Activated CD8-positive, alpha-beta T cell treated with anti-CD3 and anti-CD28 coated beads for 36 hours (primary cell): ENCODE results near the gene ZSWIM5. TPM values are rescaled to one million over a fixed set of nuclear protein-coding genes. Genes with fewer than 3 reads are reported as not detected.

Experiments used
- ATAC-seq: fragments of 200-7000 bp; cut with Tn5 transposase; one replicate; pipeline ENCODE4 v1.10.0; 2021; ENCODE audit warnings: mild to moderate bottlenecking, moderate library complexity
- CTCF ChIA-PET: fragments of 350-600 bp; sonication (Branson Sonifier 250); formaldehyde crosslinking; loops from one replicate; lab custom pipeline; 2021; ENCODE audit warnings: antibody characterized with exemption; lab: Charles Lee
- POLR2A ChIA-PET: fragments of 350-600 bp; sonication (Branson Sonifier 250); formaldehyde crosslinking; loops from one replicate; lab custom pipeline; 2021; ENCODE audit warnings: antibody characterized with exemption; lab: Charles Lee
- DNase-seq: peaks from one replicate; pipeline ENCODE4 v3.0.0-alpha.2; 2020
- H3K27ac Mint-ChIP-seq: one replicate; pipeline ENCODE4 v1.8.0; 2021; ENCODE audit warnings: mild to moderate bottlenecking, mixed read lengths
- H3K27me3 Mint-ChIP-seq: one replicate; pipeline ENCODE4 v1.8.0; 2021; ENCODE audit warnings: mixed read lengths
- H3K36me3 Mint-ChIP-seq: one replicate; pipeline ENCODE4 v1.8.0; 2021; ENCODE audit warnings: low read depth, mixed read lengths
- H3K4me1 Mint-ChIP-seq: one replicate; pipeline ENCODE4 v1.8.0; 2021; ENCODE audit warnings: low read depth, mixed read lengths
- H3K4me3 Mint-ChIP-seq: one replicate; pipeline ENCODE4 v1.8.0; 2021; ENCODE audit warnings: mild to moderate bottlenecking, moderate library complexity, mixed read lengths
- H3K9me3 Mint-ChIP-seq: one replicate; pipeline ENCODE4 v1.8.0; 2021; ENCODE audit warnings: mixed read lengths
- intact Hi-C: fragments of 100-400 bp; cut with micrococcal nuclease; formaldehyde crosslinking; loops from one replicate; pipeline ENCODE4 v1.10.0; 2022
- total RNA-seq, 2 experiments: library from RNA; stranded (reverse); gene quantifications; one replicate each; pipeline ENCODE4 v1.2.3, GENCODE V29; 2021
- TF ChIP-seq, protein P1 (sequence below): fragments of 200-600 bp; IDR thresholded peaks from one replicate; pipeline ENCODE4 v1.8.0; 2022; ENCODE audit warnings: antibody characterized with exemption, mild to moderate bottlenecking

Gene ZSWIM5
- total RNA-seq, 2 experiments from 2014 or later, result 0.70 to 0.87 TPM

DNA sequence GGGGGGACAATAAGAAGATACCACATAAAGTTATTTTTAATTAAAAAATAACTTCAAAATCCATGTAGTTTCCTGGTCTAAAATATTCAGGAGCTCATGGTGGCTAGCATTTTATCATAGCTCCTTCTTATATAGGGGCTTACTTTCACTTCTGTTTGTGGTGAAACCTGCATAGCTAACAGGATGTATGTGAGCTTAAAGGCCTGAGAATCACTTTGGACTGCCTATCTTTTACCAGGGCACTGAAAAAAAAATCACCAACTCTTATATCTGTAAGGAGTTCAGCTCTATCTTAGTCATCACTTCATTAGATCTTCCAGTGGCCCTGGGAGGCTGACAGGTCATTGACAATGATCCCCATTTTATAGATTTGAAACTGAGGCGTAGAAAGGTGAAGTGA lies 173.0 kb downstream of the ZSWIM5 start:
- Mint-ChIP-seq H3K4me3 (no peak overlapping the region), H3K36me3 (no peaks in the 10 kb centered on the region), H3K27me3 (no peaks in the 10 kb centered on the region), H3K4me1 (peaks cover 10% of the 10 kb centered on the region), H3K27ac (peak overlapping the region; percentile 52), H3K9me3 (no peaks in the 10 kb centered on the region)
- DNase-seq (no peak), ATAC-seq (peak; percentile 57)
- intact Hi-C loops, result no loop called here
- ChIA-PET POLR2A (interaction anchor here (1.2 kb wide), 1 partner anchor 15 kb away, joined by 3 read pairs; no protein-coding TSS in a partner anchor), CTCF (interaction anchor here (1.5 to 2.8 kb wide), 3 partner anchors 10 to 19 kb away, joined by 5 to 9 read pairs (median 6); no protein-coding TSS in a partner anchor)
- TF ChIP-seq, protein P1, sequence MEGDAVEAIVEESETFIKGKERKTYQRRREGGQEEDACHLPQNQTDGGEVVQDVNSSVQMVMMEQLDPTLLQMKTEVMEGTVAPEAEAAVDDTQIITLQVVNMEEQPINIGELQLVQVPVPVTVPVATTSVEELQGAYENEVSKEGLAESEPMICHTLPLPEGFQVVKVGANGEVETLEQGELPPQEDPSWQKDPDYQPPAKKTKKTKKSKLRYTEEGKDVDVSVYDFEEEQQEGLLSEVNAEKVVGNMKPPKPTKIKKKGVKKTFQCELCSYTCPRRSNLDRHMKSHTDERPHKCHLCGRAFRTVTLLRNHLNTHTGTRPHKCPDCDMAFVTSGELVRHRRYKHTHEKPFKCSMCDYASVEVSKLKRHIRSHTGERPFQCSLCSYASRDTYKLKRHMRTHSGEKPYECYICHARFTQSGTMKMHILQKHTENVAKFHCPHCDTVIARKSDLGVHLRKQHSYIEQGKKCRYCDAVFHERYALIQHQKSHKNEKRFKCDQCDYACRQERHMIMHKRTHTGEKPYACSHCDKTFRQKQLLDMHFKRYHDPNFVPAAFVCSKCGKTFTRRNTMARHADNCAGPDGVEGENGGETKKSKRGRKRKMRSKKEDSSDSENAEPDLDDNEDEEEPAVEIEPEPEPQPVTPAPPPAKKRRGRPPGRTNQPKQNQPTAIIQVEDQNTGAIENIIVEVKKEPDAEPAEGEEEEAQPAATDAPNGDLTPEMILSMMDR, result no peak

DNA sequence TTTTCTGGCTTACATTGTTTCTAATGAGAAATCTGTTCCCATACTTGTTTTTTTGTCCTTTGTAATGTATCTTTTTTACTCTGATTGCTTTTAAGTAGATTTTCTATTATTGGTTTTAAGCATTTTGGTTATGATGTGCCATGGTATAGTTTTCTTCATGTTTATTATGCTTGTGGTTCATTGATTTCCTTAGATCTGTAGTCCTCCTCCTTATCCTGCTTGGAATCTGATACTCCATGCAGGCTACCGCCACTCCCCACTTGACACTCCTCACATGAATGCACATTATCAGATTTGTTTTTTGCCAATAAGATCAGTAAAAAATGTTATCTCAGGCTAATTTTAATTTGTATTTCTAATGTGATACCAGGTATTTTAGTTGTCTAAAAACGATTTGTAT lies 173.6 kb downstream of the ZSWIM5 start:
- DNase-seq, result no peak
- Mint-ChIP-seq H3K9me3 (no peaks in the 10 kb centered on the region), H3K4me1 (peaks cover 10% of the 10 kb centered on the region), H3K27ac (no peak overlapping the region), H3K36me3 (no peaks in the 10 kb centered on the region), H3K4me3 (no peak overlapping the region), H3K27me3 (no peaks in the 10 kb centered on the region)
- intact Hi-C loops, result no loop called here
- CTCF ChIA-PET, result interaction anchor here (1.5 to 2.8 kb wide), 2 partner anchors 17 to 18 kb away, joined by 5 to 9 read pairs; no protein-coding TSS in a partner anchor
- no peak for ATAC-seq
- POLR2A ChIA-PET, result interaction anchor here (1.2 kb wide), 1 partner anchor 15 kb away, joined by 3 read pairs; no protein-coding TSS in a partner anchor
- TF ChIP-seq, protein P1, result no peak

- no peaks in the 10 kb centered on the region for H3K36me3 Mint-ChIP-seq
- H3K4me1 Mint-ChIP-seq, result peaks cover 12% of the 10 kb centered on the region
- DNase-seq, result no peak
- no peaks in the 10 kb centered on the region for H3K9me3 Mint-ChIP-seq
- TF ChIP-seq, protein P1, result no peak
- no peak for ATAC-seq
- H3K27ac Mint-ChIP-seq, result peak overlapping the region; percentile 3
- POLR2A ChIA-PET, result interaction anchor here (1.2 kb wide), 1 partner anchor 16 kb away, joined by 3 read pairs; no protein-coding TSS in a partner anchor
- H3K27me3 Mint-ChIP-seq, result no peaks in the 10 kb centered on the region
- intact Hi-C loops, result no loop called here
- no peak overlapping the region for H3K4me3 Mint-ChIP-seq
- CTCF ChIA-PET, result no interaction called here
Measured at GRCh38 chr1:45026446-45026845, 180.0 kb downstream of the ZSWIM5 start.

DNA sequence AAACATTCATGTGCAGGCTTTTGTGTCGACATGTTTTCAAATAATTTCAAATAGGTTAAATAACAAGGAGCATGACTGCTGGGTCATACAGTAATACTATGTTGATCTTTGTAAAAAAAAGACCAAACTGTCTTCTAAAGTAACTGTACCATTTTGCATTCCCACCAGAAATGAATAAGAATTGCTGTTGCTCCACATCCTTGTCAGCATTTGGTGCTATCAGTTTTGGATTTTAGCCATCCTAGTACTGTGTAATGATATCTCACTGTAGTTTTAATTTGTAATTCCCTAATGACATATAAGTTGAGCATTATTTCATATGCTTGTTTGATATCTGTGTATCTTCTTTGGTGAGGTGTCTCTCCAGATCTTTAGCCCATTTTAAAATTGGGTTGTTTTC lies 182.7 kb downstream of the ZSWIM5 start:
- ChIA-PET POLR2A (no interaction called here), CTCF (no interaction called here)
- intact Hi-C loops, result no loop called here
- ATAC-seq (no peak), DNase-seq (no peak)
- Mint-ChIP-seq H3K9me3 (no peaks in the 10 kb centered on the region), H3K4me3 (no peak overlapping the region), H3K27ac (no peak overlapping the region), H3K27me3 (no peaks in the 10 kb centered on the region), H3K36me3 (no peaks in the 10 kb centered on the region), H3K4me1 (peaks cover 12% of the 10 kb centered on the region)
- TF ChIP-seq, protein P1, result no peak

- no peak overlapping the region for H3K4me3 Mint-ChIP-seq
- TF ChIP-seq, protein P1, result peak; percentile 78
- ChIA-PET POLR2A (interaction anchor here (1.0 to 1.4 kb wide), 2 partner anchors 15 to 286 kb away, joined by 3 read pairs; no protein-coding TSS in a partner anchor), CTCF (interaction anchor here (0.6 to 12.5 kb wide), 30 partner anchors 9 to 481 kb away, joined by 3 to 321 read pairs (median 4); partner anchors contain the start of genes CCDC163, EIF2B3 and MMACHC)
- H3K36me3 Mint-ChIP-seq, result peaks cover 8% of the 10 kb centered on the region
- H3K4me1 Mint-ChIP-seq, result peaks cover 10% of the 10 kb centered on the region
- DNase-seq, result peak; percentile 75
- H3K9me3 Mint-ChIP-seq, result no peaks in the 10 kb centered on the region
- intact Hi-C loops, result loop anchor here (1.0 to 10.0 kb wide), 2 partner anchors 176 to 282 kb away; no protein-coding TSS in a partner anchor
- no peaks in the 10 kb centered on the region for H3K27me3 Mint-ChIP-seq
- no peak overlapping the region for H3K27ac Mint-ChIP-seq
- peak; percentile 93 for ATAC-seq
Measured at GRCh38 chr1:45018599-45019230, 187.7 kb downstream of the ZSWIM5 start.
